OCI-LY3 (cell line): ENCODE measurements around the gene LIPC.

Source experiments
- H2AFZ ChIP-seq: fragments of 200-600, 300-600 bp; shearing (Covaris generic); 2 replicates; pipeline ENCODE4 v1.6.0; 2014; ENCODE audit warnings: antibody characterized with exemption, low read depth, low read length
- H3K27ac ChIP-seq: fragments of 200-600, 300-600 bp; sonication (generic); 2 replicates; pipeline ENCODE4 v1.5.1; 2014; ENCODE audit warnings: mild to moderate bottlenecking, low read length, moderate library complexity, mixed read lengths
- H3K27me3 ChIP-seq: fragments of 200-600, 300-600 bp; sonication (generic); 2 replicates; pipeline ENCODE4 v1.6.1; 2014; ENCODE audit warnings: low read depth, low read length, mixed read lengths
- H3K36me3 ChIP-seq: fragments of 200-600, 300-600 bp; sonication (generic); replicated peaks from 2 replicates; pipeline ENCODE3; 2014; ENCODE audit warnings: low read depth, low read length, mixed read lengths
- H3K4me1 ChIP-seq: fragments of 300-600, 200-600 bp; sonication (generic); 2 replicates; pipeline ENCODE4 v1.6.1; 2014; ENCODE audit warnings: low read length, mixed read lengths
- H3K4me2 ChIP-seq: fragments of 200-600, 300-600 bp; sonication (generic); 2 replicates; pipeline ENCODE4 v1.6.1; 2014; ENCODE audit warnings: low read length, mixed read lengths
- H3K4me3 ChIP-seq: fragments of 300-600, 200-600 bp; sonication (generic); 2 replicates; pipeline ENCODE4 v1.5.1; 2014; ENCODE audit warnings: antibody characterized with exemption, mild to moderate bottlenecking, low read length, moderate library complexity
- H3K79me2 ChIP-seq: fragments of 300-600, 200-600 bp; shearing (Covaris generic); 2 replicates; pipeline ENCODE4 v1.6.1; 2014; ENCODE audit warnings: mild to moderate bottlenecking, low read length, mixed read lengths
- H3K9ac ChIP-seq: fragments of 300-600, 200-600 bp; shearing (Covaris generic); 2 replicates; pipeline ENCODE4 v1.6.0; 2014; ENCODE audit warnings: mild to moderate bottlenecking, low read length, moderate library complexity
- H3K9me3 ChIP-seq: fragments of 200-600, 300-600 bp; shearing (Covaris generic); 2 replicates; pipeline ENCODE4 v1.6.1; 2014; ENCODE audit warnings: low read length, mixed read lengths; ENCODE audit not compliant: insufficient read depth
- H4K20me1 ChIP-seq: fragments of 200-600, 300-600 bp; sonication (generic); 2 replicates; pipeline ENCODE4 v1.6.1; 2016; ENCODE audit warnings: low read length, mixed read lengths; ENCODE audit not compliant: insufficient read depth
- EZH2phosphoT487 ChIP-seq: fragments of 200-600 bp; shearing (Covaris generic); IDR thresholded peaks from 2 replicates; pipeline ENCODE4 v1.6.1; 2018; ENCODE audit warnings: antibody characterized with exemption, mixed run types, low read depth
- TF ChIP-seq, protein P1 (sequence below): fragments of 200-600, 300-600 bp; sonication (generic); IDR thresholded peaks from 2 replicates; pipeline ENCODE4 v1.5.1; 2014; ENCODE audit warnings: antibody characterized with exemption, low read length, low read depth

The LIPC gene

GRCh38 chr15:58604455-58604923 lies 172.7 kb downstream of the LIPC start:
- no peak overlapping the region for H3K27ac ChIP-seq

DNA sequence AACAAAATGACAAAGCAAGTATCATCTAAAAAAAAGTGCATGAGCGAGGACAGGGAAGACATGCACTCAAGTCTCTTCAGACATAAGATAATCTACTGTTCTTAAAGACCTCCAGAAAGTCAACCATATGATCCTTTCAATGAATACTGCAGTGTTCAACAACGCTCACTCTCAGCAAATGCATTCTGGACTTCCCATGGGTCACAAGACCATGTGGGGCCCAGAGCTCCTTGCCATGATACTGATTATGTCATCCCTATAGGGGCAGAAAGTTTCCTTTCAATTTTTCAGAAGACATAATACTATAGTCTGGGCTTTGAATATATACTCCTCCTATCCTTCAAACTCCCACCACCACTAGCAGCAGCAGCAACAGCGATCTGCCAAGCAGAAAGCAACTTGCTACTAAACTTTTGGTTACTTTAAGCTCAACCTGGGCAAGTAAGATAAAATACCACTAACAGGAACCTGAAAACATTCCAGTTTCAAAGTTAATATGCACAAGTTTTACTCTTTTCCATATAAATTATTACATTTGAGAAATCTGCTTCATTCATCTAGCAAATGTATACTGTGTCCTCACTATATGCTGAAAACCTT lies 174.2 kb downstream of the LIPC start:
- Histone ChIP-seq H3K9ac (no peak overlapping the region), H4K20me1 (no peaks in the 10 kb centered on the region), H3K9me3 (no peaks in the 10 kb centered on the region), H3K79me2 (no peaks in the 10 kb centered on the region), H3K27me3 (no peaks in the 10 kb centered on the region), H3K4me2 (no peak overlapping the region), H3K36me3 (peaks cover 9% of the 10 kb centered on the region), H2AFZ (no peak overlapping the region), H3K27ac (no peak overlapping the region), H3K4me1 (no peaks in the 10 kb centered on the region), H3K4me3 (no peak overlapping the region)
- TF ChIP-seq, protein P1, sequence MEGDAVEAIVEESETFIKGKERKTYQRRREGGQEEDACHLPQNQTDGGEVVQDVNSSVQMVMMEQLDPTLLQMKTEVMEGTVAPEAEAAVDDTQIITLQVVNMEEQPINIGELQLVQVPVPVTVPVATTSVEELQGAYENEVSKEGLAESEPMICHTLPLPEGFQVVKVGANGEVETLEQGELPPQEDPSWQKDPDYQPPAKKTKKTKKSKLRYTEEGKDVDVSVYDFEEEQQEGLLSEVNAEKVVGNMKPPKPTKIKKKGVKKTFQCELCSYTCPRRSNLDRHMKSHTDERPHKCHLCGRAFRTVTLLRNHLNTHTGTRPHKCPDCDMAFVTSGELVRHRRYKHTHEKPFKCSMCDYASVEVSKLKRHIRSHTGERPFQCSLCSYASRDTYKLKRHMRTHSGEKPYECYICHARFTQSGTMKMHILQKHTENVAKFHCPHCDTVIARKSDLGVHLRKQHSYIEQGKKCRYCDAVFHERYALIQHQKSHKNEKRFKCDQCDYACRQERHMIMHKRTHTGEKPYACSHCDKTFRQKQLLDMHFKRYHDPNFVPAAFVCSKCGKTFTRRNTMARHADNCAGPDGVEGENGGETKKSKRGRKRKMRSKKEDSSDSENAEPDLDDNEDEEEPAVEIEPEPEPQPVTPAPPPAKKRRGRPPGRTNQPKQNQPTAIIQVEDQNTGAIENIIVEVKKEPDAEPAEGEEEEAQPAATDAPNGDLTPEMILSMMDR: no peak
- no peak for TF ChIP-seq EZH2phosphoT487

More at GRCh38 chr15:58604455-58604923, 172.7 kb downstream of the LIPC start:
- Histone ChIP-seq H3K4me3 (no peak overlapping the region), H3K9ac (no peak overlapping the region), H3K4me1 (no peaks in the 10 kb centered on the region), H2AFZ (no peak overlapping the region), H3K79me2 (no peaks in the 10 kb centered on the region), H4K20me1 (no peaks in the 10 kb centered on the region), H3K4me2 (no peak overlapping the region), H3K36me3 (peaks cover 2% of the 10 kb centered on the region), H3K27me3 (no peaks in the 10 kb centered on the region), H3K9me3 (no peaks in the 10 kb centered on the region)
- TF ChIP-seq, protein P1: no peak
- no peak for TF ChIP-seq EZH2phosphoT487

GRCh38 chr15:58606577-58607080 lies 174.8 kb downstream of the LIPC start:
- Histone ChIP-seq H3K27me3 (no peaks in the 10 kb centered on the region), H3K9ac (no peak overlapping the region), H3K4me2 (no peak overlapping the region), H3K27ac (no peak overlapping the region), H3K36me3 (peaks cover 8% of the 10 kb centered on the region), H3K79me2 (no peaks in the 10 kb centered on the region), H3K9me3 (no peaks in the 10 kb centered on the region), H3K4me1 (peaks cover 5% of the 10 kb centered on the region), H4K20me1 (no peaks in the 10 kb centered on the region), H3K4me3 (no peak overlapping the region), H2AFZ (no peak overlapping the region)
- TF ChIP-seq, protein P1: no peak
- no peak for TF ChIP-seq EZH2phosphoT487

GRCh38 chr15:58608129-58608590 lies 176.4 kb downstream of the LIPC start:
- H3K36me3 ChIP-seq: peaks cover 10% of the 10 kb centered on the region
- H3K4me2 ChIP-seq: no peak overlapping the region
- H3K79me2 ChIP-seq: peaks cover 9% of the 10 kb centered on the region
- no peaks in the 10 kb centered on the region for H3K9me3 ChIP-seq
- H3K4me3 ChIP-seq: no peak overlapping the region
- H2AFZ ChIP-seq: no peak overlapping the region
- no peak for TF ChIP-seq EZH2phosphoT487
- TF ChIP-seq, protein P1: no peak
- H4K20me1 ChIP-seq: peaks cover 8% of the 10 kb centered on the region; the same call in 1 of the 2 replicates
- no peaks in the 10 kb centered on the region for H3K27me3 ChIP-seq
- no peak overlapping the region for H3K27ac ChIP-seq
- H3K9ac ChIP-seq: no peak overlapping the region
- H3K4me1 ChIP-seq: peaks cover 20% of the 10 kb centered on the region
